HepG2 (cell line): Measurements from ENCODE around the gene NFE2L2. TPM values are rescaled to one million over a fixed set of nuclear protein-coding genes. Genes with fewer than 3 reads are reported as not detected.

Source experiments
- EP300 ChIP-seq, 3 experiments: sonication (generic) in 1 of 3; formaldehyde crosslinking in 1 of 3; IDR thresholded peaks; 2 replicates each; pipeline versions ENCODE4 v1.5.1 to v1.6.1; 2011 to 2020; ENCODE audit warnings: low read depth in 2 of 3, low read length in 2 of 3, borderline replicate concordance in 1 of 3, improper control_type of control experiment in 1 of 3, mild to moderate bottlenecking in 1 of 3, missing genetic modification reagents in 1 of 3, moderate library complexity in 1 of 3
- KDM4B ChIP-seq: sonication (generic); formaldehyde crosslinking; IDR thresholded peaks from 2 replicates; pipeline ENCODE4 v1.4.0; 2020; ENCODE audit warnings: missing genetic modification reagents
- NR1H2 ChIP-seq: sonication (generic); formaldehyde crosslinking; IDR thresholded peaks from 2 replicates; pipeline ENCODE4 v1.8.1; 2022; ENCODE audit warnings: low read depth, missing genetic modification reagents, borderline replicate concordance
- SMAD1 ChIP-seq: sonication (generic); formaldehyde crosslinking; IDR thresholded peaks from 2 replicates; pipeline ENCODE4 v1.4.0; 2020; ENCODE audit warnings: missing genetic modification reagents, low read depth, mild to moderate bottlenecking, borderline replicate concordance
- SMARCC2 ChIP-seq: fragments of 450-650 bp; IDR thresholded peaks from 2 replicates; pipeline ENCODE4 v1.6.1; 2017; ENCODE audit warnings: antibody characterized with exemption, mild to moderate bottlenecking
- ZFP90 ChIP-seq: sonication (generic); formaldehyde crosslinking; IDR thresholded peaks from 2 replicates; pipeline ENCODE4 v1.8.0; 2022; ENCODE audit warnings: missing genetic modification reagents, mild to moderate bottlenecking, inconsistent platforms, borderline replicate concordance
- ZNF12 ChIP-seq: sonication (generic); formaldehyde crosslinking; IDR thresholded peaks from 2 replicates; pipeline ENCODE4 v1.5.0; 2020; ENCODE audit warnings: missing genetic modification reagents
- ZNF607 ChIP-seq: sonication (generic); formaldehyde crosslinking; IDR thresholded peaks from 2 replicates; pipeline ENCODE4 v1.5.1; 2020; ENCODE audit warnings: missing genetic modification reagents, mild to moderate bottlenecking, borderline replicate concordance
- polyA plus RNA-seq, 8 experiments: library from polyadenylated mRNA; depleted of rRNA in 3 of 8; stranded (reverse) in 7 of 8; unstranded in 1 of 8; fragments of >200 nt; fragmentation: Illumina TruSeq in 4 of 8; extraction: Trizol in 4 of 8; gene quantifications; 2 replicates each; pipeline versions ENCODE4 v1.2.1 to v1.2.3, GENCODE V29; 2011 to 2016; ENCODE audit warnings: low read depth in 4 of 8, missing spikeins in 1 of 8, mixed read lengths in 1 of 8; ENCODE audit not compliant: insufficient read depth in 1 of 8
- total RNA-seq, 5 experiments: library from RNA; depleted of rRNA; stranded (reverse); fragments of >200 nt; fragmentation: Illumina TruSeq; extraction: Trizol; gene quantifications; 2 replicates each; pipeline ENCODE4 v1.2.3, GENCODE V29; 2016; ENCODE audit warnings: low read depth in 1 of 5
- TF ChIP-seq, protein P1 (sequence below): sonication (generic); formaldehyde crosslinking; IDR thresholded peaks from 2 replicates; pipeline ENCODE4 v1.4.0; 2020; ENCODE audit warnings: mild to moderate bottlenecking, missing genetic modification reagents
- TF ChIP-seq, protein P2 (sequence below): sonication (generic); formaldehyde crosslinking; IDR thresholded peaks from 2 replicates; pipeline ENCODE4 v1.5.1; 2020; ENCODE audit warnings: mild to moderate bottlenecking, moderate library complexity, missing genetic modification reagents
- TF ChIP-seq, protein P3 (sequence below): sonication (generic); formaldehyde crosslinking; IDR thresholded peaks from 2 replicates; pipeline ENCODE4 v1.8.0; 2022; ENCODE audit warnings: missing genetic modification reagents, mild to moderate bottlenecking, borderline replicate concordance
- TF ChIP-seq, protein P4 (sequence below): sonication (generic); formaldehyde crosslinking; IDR thresholded peaks from 2 replicates; pipeline ENCODE4 v1.4.0; 2020; ENCODE audit warnings: missing genetic modification reagents
- TF ChIP-seq, protein P5 (sequence below): sonication (generic); formaldehyde crosslinking; IDR thresholded peaks from 2 replicates; pipeline ENCODE4 v1.5.1; 2020; ENCODE audit warnings: mild to moderate bottlenecking, missing genetic modification reagents, borderline replicate concordance

Gene NFE2L2
- total and polyA plus RNA-seq, 2 of the 13 experiments (the other 11 are each of a cell fraction or from before 2014, with no cell fraction given), result 84.6 to 215 TPM

DNA sequence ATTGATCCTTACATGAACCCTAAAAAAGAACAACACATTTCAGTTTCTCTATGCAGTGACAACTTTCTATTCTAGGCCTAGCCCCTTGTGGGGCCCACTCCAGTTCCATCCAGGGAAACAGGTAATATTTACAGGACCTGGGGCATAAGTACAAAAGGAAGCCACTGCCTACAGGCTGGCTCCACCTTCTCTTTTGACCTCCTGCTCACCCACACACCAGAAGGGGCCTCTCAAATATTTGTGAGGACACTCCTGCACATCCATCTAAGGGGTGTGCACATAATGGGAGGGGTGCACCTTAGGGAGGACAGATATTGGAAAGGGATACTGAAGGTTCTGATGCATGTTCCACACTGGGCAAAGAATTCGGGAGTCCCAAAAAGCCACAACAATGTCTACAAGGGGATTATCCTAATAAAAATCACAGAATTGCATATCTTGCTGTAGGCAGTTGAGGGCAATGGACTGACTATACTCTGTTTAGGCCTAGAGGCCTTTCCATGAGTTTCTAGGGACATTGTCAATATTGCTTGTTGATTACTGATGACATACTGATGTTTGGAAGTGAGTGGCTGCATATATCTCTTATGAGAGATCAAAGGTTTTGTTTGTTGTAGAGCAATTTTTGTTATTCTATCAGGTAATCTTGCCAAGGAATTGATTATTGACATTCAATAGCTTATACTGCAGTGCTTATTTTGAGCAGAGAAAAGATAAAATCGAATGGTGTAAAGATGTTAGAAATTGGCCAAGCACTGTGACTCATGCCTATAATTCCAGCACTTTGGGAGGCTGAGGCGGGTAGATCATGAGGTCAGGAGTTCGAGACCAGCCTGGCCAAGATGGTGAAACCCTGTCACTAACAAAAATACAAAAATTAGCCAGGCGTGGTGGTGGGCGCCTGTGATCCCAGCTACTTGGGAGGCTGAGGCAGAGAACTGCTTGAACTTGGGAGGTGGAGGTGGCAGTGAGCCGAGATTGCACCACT, 75.8 kb downstream of the NFE2L2 start (continued):
- TF ChIP-seq EP300 (IDR thresholded peaks at IDR 0.05; ENCODE audit: low read depth in 2 of 2, low read length in 2 of 2), result peak; percentile 67 to 86; a peak in 3 of 4 replicates
- peak; percentile 59 for TF ChIP-seq EP300 (CRISPR knock-in tag; IDR thresholded peaks at IDR 0.05; ENCODE audit: borderline replicate concordance)
- peak; percentile 54; the same call in 1 of the 2 replicates for TF ChIP-seq ZNF607
- no peak for TF ChIP-seq NR1H2
- no peak for TF ChIP-seq ZFP90 (CRISPR knock-in tag)
- TF ChIP-seq, protein P1, sequence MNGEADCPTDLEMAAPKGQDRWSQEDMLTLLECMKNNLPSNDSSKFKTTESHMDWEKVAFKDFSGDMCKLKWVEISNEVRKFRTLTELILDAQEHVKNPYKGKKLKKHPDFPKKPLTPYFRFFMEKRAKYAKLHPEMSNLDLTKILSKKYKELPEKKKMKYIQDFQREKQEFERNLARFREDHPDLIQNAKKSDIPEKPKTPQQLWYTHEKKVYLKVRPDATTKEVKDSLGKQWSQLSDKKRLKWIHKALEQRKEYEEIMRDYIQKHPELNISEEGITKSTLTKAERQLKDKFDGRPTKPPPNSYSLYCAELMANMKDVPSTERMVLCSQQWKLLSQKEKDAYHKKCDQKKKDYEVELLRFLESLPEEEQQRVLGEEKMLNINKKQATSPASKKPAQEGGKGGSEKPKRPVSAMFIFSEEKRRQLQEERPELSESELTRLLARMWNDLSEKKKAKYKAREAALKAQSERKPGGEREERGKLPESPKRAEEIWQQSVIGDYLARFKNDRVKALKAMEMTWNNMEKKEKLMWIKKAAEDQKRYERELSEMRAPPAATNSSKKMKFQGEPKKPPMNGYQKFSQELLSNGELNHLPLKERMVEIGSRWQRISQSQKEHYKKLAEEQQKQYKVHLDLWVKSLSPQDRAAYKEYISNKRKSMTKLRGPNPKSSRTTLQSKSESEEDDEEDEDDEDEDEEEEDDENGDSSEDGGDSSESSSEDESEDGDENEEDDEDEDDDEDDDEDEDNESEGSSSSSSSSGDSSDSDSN (CRISPR knock-in tag), result no peak; the same call in 1 of the 2 replicates
- TF ChIP-seq, protein P2, sequence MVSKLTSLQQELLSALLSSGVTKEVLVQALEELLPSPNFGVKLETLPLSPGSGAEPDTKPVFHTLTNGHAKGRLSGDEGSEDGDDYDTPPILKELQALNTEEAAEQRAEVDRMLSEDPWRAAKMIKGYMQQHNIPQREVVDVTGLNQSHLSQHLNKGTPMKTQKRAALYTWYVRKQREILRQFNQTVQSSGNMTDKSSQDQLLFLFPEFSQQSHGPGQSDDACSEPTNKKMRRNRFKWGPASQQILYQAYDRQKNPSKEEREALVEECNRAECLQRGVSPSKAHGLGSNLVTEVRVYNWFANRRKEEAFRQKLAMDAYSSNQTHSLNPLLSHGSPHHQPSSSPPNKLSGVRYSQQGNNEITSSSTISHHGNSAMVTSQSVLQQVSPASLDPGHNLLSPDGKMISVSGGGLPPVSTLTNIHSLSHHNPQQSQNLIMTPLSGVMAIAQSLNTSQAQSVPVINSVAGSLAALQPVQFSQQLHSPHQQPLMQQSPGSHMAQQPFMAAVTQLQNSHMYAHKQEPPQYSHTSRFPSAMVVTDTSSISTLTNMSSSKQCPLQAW (CRISPR knock-in tag), result peak; percentile 49; the same call in 1 of the 2 replicates
- TF ChIP-seq, protein P3, sequence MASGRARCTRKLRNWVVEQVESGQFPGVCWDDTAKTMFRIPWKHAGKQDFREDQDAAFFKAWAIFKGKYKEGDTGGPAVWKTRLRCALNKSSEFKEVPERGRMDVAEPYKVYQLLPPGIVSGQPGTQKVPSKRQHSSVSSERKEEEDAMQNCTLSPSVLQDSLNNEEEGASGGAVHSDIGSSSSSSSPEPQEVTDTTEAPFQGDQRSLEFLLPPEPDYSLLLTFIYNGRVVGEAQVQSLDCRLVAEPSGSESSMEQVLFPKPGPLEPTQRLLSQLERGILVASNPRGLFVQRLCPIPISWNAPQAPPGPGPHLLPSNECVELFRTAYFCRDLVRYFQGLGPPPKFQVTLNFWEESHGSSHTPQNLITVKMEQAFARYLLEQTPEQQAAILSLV (CRISPR knock-in tag), result 0 out of 2 replicates have a peak, but pooled peaks have one; percentile 60
- TF ChIP-seq SMAD1 (CRISPR knock-in tag), result no peak
- TF ChIP-seq, protein P4, sequence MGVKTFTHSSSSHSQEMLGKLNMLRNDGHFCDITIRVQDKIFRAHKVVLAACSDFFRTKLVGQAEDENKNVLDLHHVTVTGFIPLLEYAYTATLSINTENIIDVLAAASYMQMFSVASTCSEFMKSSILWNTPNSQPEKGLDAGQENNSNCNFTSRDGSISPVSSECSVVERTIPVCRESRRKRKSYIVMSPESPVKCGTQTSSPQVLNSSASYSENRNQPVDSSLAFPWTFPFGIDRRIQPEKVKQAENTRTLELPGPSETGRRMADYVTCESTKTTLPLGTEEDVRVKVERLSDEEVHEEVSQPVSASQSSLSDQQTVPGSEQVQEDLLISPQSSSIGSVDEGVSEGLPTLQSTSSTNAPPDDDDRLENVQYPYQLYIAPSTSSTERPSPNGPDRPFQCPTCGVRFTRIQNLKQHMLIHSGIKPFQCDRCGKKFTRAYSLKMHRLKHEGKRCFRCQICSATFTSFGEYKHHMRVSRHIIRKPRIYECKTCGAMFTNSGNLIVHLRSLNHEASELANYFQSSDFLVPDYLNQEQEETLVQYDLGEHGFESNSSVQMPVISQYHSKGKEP (CRISPR knock-in tag), result 0 out of 2 replicates have a peak, but pooled peaks have one; percentile 47
- no peak; the same call in 1 of the 2 replicates for TF ChIP-seq ZNF12
- TF ChIP-seq, protein P5, sequence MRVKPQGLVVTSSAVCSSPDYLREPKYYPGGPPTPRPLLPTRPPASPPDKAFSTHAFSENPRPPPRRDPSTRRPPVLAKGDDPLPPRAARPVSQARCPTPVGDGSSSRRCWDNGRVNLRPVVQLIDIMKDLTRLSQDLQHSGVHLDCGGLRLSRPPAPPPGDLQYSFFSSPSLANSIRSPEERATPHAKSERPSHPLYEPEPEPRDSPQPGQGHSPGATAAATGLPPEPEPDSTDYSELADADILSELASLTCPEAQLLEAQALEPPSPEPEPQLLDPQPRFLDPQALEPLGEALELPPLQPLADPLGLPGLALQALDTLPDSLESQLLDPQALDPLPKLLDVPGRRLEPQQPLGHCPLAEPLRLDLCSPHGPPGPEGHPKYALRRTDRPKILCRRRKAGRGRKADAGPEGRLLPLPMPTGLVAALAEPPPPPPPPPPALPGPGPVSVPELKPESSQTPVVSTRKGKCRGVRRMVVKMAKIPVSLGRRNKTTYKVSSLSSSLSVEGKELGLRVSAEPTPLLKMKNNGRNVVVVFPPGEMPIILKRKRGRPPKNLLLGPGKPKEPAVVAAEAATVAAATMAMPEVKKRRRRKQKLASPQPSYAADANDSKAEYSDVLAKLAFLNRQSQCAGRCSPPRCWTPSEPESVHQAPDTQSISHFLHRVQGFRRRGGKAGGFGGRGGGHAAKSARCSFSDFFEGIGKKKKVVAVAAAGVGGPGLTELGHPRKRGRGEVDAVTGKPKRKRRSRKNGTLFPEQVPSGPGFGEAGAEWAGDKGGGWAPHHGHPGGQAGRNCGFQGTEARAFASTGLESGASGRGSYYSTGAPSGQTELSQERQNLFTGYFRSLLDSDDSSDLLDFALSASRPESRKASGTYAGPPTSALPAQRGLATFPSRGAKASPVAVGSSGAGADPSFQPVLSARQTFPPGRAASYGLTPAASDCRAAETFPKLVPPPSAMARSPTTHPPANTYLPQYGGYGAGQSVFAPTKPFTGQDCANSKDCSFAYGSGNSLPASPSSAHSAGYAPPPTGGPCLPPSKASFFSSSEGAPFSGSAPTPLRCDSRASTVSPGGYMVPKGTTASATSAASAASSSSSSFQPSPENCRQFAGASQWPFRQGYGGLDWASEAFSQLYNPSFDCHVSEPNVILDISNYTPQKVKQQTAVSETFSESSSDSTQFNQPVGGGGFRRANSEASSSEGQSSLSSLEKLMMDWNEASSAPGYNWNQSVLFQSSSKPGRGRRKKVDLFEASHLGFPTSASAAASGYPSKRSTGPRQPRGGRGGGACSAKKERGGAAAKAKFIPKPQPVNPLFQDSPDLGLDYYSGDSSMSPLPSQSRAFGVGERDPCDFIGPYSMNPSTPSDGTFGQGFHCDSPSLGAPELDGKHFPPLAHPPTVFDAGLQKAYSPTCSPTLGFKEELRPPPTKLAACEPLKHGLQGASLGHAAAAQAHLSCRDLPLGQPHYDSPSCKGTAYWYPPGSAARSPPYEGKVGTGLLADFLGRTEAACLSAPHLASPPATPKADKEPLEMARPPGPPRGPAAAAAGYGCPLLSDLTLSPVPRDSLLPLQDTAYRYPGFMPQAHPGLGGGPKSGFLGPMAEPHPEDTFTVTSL (CRISPR knock-in tag), result peak; percentile 81; the same call in 1 of the 2 replicates
- no peak for TF ChIP-seq SMARCC2
- no peak for TF ChIP-seq KDM4B (CRISPR knock-in tag)
